ENCODE data around the gene HLA-B.
A peak's percentile ranks its signal among the peaks of the same experiment; 100 is the strongest.
"Not testable (repeated sequence)": the region's sequence is repeated elsewhere in the genome, so short reads cannot be mapped to it uniquely, and the experiment has no call there.

HLA-B gene

DNA sequence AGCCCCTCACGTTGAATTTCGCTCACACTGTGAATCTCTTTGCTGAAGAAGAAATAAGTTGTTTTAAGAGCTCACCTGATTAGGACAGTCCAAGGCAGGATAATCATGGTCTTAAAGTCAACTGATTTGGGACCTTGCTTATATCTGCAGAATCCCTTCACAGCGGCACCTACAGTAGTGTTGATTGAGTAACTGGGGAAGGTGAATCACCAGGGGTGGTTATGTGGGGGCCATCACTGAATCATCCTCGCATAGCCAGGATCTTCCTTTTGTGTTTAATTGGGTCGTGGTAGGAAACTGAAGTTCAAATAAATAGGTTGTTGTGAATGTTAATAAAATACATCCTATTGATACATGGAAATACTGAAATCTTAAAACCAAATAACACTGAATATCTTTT, 26.2 kb upstream of the HLA-B start:
- DNase-seq (ENCODE audit: low spot score), result no peak

DNA sequence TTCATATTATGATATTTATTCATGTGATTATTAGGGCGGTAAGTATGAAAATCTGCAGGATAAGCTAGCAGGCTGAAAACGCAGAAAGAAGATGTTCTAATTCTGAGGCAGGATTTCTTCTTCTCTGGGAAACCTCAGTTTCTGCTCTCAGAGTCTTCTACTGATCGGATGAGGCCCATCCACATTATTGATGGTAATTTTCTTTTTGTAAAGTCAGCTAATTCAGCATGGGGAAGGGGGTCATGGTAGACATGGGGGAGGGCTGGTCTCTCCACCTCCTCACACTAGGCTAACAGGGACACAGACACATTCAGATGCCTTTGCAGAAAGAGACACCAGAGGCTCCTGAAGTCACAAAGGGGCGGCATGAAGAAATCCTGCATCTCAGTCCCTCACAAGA, 24.7 kb upstream of the HLA-B start:
- no peak for DNase-seq (ENCODE audit: low spot score)

DNA sequence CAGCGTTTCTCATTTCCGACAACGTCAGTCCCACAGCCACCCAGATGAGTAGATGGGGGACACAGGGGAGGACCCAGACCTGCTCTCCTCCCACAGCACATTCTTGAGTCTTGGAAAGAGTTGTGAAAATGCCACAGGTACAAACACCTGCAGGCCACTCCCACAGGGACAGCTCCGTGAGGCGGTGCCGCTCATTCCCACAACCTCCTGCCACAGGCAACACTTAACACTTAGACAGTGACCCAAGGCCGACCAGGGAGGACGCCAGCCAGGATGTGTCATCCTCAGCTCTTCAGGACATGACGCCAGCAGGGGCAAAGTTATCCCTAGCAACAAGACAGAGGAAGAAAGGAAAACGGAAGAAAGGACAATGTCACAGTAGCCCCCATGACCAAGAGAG, 22.9 kb upstream of the HLA-B start:
- DNase-seq (ENCODE audit: low spot score), result no peak

DNA sequence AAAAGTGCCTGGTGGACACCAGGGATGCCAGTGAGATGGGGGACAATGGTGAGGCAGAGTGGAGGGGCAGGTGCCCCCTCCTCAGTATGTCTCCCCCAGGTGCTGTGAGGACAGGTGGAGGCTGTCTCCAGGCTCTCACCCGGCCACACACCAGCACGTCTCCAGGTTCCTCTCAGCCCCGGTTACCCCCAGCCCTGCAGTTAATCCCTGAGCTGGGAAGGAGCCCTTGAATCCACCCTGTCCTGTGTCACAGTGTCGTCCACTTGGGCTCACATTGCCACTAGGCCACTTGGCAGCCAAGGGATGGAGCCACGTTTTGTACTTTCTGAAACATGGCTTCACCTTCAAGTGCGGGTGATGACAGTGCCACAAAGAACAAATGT, 21.7 kb upstream of the HLA-B start:
- DNase-seq (ENCODE audit: low spot score), result no peak

DNA sequence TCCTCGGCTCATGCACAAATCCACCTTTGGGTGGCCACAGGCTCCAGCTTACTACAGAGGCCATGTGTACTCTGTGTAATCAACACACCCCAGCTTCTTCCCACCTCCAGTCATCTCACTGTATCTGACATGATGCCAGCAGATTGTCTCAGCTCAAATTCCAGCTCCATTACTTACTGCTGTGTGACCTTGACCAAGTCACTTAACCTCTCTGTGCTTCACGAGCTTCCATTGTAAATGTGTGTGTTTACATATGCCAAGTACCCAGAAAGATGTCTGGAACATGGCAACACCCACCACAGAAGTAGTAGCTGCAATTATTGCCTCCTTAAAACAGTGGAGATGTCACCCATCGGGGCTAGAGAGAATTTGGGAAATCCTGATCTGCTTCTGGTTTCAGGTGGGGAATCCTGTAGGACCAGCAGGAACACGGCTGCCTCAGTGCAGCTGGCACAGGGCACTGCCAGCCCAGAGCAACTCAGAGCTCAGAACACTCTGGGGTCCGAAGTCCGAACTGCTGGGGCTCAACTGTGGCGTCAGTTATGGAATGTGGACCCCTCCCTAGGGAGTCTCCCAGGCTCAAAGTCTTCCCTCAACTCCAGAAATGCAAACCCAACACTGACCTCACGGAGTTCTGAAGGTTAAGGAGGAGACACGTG, 21.2 kb upstream of the HLA-B start:
- no peak for DNase-seq (ENCODE audit: low spot score)

DNA sequence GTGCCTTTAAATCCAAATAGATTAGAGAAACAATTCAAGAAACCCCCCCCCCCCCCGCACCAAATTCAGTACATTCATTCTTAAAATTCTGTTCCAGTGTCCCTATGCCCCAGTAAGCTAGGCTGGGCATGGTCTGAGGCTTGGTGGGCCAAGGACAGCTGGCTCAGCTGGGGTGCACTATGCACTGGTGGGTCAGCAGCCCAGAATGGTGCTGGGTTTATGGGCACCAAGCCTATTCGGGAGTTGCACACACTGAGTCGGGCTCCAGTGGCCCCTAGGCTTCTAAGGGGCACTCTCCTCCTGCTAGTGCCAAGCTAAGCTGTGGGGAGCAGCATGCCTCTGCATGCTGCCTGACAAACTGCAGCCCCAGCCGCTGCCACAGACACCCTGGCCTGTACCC, 20.1 kb upstream of the HLA-B start:
- DNase-seq (ENCODE audit: low spot score), result no peak

DNA sequence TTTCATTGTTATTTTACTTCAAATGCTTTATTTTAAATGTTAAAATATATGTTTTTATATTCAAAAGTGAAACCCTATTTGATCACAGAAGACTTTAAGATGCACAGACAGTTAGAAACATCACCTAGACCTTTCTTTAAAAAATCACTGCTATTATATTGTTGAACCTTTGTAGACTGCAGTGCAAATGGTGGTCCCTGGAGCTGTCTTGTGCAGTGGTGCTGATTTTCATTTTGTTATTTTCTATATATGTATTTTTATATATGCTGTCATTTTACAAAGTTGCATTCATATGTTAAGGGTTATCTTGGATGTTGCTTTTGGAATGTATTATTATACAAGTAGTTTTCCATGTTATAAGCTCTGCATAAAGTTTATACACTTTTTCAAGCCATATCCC, 18.7 kb upstream of the HLA-B start:
- no peak for DNase-seq (ENCODE audit: low spot score)

DNA sequence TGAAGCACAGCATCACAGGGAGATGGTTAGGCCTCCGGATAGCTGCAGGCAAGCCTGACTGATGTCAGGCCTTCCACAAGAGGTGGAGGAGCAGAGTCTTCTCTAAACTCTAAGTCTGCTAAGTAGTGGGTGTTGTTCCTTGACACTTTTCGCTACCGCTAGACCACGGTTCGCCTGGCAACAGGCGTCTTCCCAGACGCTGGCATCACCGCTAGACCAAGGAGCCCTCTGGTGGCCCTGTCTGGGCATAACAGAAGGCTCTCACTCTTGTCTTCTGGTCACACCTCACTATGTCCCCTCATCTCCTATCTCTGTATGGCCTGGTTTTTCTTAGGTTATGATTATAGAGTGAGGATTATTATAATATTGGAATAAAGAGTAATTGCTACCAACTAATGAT, 17.1 kb upstream of the HLA-B start:
- DNase-seq (ENCODE audit: low spot score), result not testable (repeated sequence)

DNA sequence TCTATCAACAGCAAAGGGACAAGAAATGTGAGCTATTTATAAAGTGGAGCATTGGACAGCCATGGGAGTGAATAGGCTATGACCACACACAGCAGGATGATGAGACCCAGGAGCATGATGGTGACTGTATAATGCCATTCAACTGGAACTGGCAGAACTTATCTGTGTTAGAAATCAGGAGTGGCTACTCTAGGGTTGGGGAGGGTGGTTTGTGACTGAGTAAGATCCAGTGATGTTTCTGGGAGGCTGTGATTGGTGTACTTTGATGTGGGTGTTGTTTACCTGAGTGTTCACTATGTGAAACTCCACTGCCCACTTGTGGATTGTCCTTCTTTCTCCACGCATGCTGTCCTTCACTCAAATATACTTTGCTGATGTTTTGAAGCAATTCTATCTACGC, 11.5 kb upstream of the HLA-B start:
- DNase-seq (ENCODE audit: low spot score), result no peak

DNA sequence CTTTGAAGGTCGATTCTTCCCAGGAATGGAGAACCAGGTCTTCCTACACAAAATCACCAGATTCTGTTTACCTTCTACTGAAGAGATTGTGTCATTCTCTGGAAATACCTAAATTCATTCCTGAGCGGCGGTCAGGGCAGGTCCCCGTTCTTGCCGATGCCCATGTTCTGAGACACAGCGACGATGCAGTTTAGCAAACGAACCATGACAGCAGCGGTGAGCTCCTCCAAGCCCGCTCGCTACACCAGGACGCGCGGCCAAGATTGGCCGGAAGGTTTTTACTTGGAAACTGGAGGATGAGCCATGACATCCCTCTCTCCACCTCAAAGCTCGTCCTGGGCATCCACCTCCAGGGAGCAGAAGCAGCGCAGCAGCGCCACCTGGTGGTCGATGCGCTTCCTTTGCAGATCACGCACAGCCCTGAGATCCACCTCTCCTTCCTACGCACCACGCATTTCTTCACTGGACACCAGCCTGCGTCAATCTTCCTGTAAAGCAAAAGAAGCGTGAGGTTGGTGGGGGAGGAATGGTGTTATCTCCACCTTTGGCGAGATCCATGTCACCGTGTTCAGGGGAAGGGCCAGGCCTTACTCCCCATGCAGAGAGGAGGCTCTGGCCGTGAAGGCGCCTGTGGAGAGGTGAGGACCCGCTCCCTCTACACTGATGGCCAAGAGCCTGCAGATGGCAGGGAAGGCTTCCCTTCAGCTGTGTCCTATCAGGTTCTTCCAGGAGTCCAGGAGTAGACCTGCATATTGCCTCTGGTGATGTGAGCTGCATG, 9.9 kb upstream of the HLA-B start:
- peak; percentile 83 for DNase-seq (ENCODE audit: low spot score)

DNA sequence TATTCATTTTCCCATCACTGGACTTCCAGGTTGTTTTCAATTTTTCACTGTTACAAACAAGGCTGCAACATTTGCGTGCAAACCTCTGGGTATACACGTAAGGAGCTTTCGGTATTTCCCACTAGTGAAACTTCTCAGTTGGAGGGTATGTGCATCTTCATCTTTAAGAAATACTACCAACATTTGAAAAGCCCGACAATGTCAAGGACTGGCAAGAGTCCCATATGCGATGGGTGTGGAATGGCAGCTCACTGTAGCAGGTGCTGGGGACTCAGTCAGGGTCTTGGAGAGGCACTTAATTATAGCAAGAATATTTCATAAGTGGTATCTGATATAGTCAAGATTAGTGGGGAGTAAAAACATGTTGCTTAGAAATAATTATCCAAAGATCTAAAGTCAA, 8.9 kb upstream of the HLA-B start:
- DNase-seq (ENCODE audit: low spot score), result no peak

DNA sequence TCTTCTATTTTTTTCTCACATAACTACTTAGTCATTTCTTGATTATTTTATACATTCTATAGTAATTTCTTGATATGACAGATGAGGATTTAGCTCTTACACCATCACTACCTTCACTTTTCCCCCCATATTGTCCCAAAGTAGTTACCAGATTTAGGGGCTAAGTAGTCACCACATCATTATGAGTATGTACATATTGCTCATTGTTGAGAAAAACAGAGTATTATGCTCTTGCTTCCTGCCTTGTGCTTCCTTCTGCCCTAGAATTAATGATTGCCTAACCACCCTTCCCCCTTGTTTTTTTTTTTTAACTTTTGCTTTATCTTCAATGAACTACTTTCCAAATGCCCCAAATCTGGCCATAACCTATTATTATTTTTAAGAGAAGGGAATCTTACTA, 6.8 kb upstream of the HLA-B start:
- DNase-seq (ENCODE audit: low spot score), result no peak

DNA sequence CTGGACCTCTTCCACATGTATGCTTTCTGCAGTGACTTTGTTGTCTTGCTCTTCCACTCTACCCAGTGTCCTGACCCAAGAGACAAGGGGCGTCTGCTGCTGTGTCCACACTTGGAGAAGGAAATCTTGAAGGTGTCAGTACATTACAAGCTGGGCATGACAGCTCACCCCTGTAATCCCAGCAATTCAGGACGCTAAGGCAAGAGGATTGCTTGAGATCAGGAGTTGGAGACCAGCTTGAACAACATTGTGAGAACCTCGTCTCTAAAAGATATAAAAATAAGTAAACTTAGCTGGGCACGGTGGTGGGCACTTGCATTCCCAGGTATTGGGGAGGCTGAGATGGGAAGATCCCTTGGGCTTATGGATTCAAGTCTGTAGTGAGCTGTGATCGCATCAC, 5.8 kb upstream of the HLA-B start:
- no peak for DNase-seq (ENCODE audit: low spot score)

DNA sequence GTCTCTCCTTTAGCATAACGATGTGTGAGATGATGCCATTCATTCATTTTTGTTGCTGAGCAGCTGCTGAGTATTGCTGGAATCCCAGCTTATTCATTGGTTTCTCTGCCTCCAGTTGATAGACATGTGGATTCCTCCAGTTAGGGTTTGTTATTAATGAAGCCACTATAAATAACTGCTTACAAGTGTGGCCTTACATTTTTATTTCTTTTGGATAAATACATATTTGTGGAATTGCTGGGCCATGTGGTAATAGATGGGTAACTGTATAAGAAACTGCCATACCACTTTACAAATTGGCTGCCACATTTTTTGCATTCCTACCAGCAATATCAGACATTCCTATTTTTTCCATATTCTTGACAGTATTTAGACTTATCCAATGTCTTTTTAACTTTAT, 2.6 kb upstream of the HLA-B start:
- DNase-seq (ENCODE audit: low spot score), result no peak

DNA sequence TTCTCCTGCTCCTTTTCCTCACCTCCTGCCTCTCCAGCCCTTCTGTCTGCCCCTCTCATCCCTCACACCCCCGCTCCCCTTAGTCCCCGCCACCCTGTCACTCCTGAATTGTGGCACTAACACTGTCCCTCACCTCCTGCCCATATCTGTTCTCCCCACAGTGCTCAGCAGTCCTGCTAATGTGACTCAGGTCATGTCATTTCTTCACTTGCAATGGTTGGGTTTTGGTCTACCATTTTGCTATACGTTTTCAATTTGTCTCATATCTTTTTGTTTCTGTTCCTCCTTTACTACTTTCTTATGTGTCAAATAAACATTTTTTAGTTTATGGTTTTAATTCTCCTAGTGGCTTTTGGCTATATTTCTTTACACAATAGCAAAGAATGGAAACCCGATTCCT, 1.3 kb upstream of the HLA-B start:
- DNase-seq (ENCODE audit: low spot score), result no peak

DNA sequence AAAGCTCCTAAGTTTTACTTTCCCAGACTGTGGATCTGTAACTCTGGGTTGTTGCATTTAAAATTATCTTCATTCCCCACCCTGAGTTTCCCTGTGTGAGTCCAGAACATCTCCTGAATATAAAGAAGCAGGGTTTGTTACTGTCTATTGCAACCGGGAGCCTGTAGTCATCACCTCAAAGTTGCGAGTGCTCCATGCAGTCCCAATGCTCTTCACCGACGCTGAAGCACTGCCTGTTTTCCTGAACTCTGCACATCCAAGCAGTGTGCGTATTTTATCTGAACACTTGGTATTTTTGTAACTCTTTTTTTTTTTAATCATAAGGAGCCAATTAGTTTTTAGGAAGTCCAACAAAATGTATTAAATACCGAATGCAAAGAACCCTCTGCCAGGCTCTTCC, 907 bp upstream of the HLA-B start:
- DNase-seq (ENCODE audit: low spot score), result no peak

DNA sequence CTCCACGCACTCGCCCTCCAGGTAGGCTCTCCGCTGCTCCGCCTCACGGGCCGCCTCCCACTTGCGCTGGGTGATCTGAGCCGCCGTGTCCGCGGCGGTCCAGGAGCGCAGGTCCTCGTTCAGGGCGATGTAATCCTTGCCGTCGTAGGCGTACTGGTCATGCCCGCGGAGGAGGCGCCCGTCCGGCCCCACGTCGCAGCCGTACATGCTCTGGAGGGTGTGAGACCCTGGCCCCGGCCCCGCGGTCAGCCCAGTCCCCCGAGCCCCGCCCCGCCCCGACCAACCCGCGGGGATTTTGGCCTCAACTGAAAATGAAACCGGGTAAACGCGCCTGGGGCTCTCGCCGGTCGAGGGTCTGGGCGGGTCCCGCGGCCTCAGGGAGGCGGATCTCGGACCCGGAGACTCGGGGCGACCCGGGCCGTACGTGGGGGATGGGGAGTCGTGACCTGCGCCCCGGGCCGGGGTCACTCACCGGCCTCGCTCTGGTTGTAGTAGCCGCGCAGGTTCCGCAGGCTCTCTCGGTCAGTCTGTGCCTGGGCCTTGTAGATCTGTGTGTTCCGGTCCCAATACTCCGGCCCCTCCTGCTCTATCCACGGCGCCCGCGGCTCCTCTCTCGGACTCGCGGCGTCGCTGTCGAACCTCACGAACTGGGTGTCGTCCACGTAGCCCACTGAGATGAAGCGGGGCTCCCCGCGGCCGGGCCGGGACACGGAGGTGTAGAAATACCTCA, 598 bp downstream of the HLA-B start:
- DNase-seq (ENCODE audit: low spot score), result no peak

DNA sequence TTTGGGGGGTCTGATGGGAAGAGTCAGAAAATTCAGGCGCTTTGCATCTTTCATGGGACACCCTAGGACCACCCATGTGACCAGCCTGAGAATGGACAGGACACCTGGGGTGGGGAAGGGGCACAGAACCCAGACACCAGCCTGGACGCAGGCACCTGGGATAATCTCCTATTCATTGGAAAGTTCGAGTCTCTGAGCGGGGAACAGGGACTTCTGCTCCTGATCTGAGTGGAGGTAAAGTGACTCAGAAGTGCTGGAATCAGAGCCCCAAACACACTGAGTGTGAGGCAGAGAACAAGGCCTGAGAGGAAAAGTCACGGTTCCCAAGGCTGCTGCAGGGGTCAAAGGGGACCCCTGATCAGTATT, 1.4 kb downstream of the HLA-B start:
- no peak for DNase-seq (ENCODE audit: low spot score)

DNA sequence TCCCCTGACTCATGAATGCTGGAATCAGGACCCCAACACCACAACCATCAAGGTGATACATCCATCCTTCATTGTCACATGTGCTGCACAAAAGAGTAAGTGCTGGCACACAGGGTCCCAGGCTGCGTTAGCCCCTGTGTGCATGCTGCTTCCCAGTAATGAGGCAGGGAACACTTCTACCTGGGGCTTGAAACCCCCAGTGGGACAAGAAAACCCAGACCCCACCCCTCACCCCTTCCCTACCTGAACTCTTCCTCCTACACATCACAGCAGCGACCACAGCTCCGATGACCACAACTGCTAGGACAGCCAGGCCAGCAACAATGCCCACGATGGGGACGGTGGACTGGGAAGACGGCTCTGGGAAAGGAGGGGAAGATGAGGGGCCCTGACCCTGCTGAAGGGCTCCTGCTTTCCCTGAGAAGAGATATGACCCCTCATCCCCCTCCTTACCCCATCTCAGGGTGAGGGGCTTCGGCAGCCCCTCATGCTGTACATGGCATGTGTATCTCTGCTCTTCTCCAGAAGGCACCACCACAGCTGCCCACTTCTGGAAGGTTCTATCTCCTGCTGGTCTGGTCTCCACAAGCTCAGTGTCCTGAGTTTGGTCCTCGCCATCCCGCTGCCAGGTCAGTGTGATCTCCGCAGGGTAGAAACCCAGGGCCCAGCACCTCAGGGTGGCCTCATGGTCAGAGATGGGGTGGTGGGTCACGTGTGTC, 2.0 kb downstream of the HLA-B start:
- no peak for DNase-seq (ENCODE audit: low spot score)

DNA sequence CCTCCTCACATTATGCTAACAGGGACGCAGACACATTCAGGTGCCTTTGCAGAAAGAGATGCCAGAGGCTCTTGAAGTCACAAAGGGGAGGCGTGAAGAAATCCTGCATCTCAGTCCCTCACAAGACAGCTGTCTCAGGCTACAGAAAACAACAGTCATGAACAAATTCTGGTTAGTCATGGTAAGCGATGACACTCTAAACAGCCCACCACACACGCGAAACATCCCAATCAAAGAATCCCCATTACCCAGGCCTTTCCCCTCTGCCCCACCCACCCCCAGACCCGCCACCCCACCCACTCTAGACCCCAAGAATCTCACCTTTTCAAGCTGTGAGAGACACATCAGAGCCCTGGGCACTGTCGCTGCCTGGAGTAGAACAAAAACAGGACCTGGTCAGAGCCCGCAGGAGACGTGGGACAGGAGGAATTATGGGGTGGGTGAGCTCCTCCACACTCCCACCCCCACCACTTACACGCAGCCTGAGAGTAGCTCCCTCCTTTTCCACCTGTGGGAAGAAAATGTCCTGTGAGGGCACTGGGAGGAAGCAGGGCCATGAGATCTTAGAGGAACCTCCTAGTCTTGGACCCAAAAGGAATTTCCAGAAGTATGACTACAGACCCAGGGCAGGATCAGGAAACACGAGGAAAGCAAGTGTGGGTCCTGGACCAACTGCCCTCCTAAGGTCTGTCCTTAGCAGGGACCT, 2.7 kb downstream of the HLA-B start:
- no peak for DNase-seq (ENCODE audit: low spot score)

DNA sequence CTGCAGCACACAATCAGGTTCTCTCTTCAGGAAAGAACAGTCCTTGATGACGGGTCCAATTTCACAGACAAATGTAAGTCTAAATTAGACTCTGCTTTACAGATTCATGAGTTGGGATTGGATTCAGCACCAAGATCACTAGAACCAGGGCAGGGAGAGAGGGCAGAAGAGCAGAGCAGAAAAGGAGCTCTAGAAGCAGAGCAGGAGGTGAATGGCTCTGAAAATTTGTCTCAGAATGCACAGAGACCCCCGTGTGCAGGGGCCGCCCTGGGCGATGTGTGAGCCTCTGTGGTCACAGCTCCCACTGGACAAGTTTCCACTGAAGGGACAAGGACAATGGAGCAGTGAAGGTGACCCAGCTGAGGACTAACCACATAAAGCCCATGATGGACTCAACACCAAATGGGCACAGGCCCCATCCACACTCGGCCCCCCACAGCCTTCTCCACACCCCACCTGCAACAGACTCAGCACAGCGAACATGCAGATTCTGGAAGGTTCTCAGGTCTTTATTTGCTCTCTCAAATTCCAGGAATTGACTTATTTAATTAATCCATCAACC, 3.5 kb downstream of the HLA-B start:
- no peak for DNase-seq (ENCODE audit: low spot score)

Data from left forelimb (tissue), 1 donor.